ENCODE data around the gene PDE3A.

The PDE3A gene

DNA sequence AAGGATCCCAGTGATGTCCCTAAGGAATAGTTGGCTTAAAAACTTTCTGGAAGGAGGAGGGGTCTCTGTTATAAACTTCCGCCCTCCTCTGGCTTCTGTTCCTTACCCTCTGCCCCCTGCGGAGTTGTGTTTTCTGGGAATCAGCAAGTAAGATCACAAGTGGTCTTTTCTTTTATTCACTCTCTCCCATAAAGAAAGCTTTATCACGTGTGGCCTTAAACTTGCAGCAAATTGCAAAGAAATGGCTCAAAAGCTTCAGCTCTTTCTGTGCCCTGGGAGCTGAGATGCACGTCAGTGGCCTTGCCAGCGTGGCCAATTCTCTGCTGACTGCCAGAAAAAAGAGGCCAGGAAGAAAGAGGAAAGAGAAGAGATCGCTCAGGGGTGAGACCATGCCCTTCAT lies 326.9 kb downstream of the PDE3A start, which contains the start of gene SLCO1C1:
Gene SLCO1C1 (plus strand): TSS at position 101 of the 400 bp plus-strand sequence. CDS start 4,245 bp downstream, outside the sequence.
- Histone ChIP-seq H3K4ac (ENCODE audit: low read depth, low read length) (no peak within 1 kb of the TSS), H3K4me1 (ENCODE audit: control insufficient read depth in 1 of 2, insufficient read depth in 2 of 2, low read length in 2 of 2) (no peaks in the 10 kb centered on the region), H3K9me3 (ENCODE audit: insufficient read depth, low read depth, low read length) (no peaks in the 10 kb centered on the region), H2AFZ (ENCODE audit: insufficient read depth, low read length, poor library complexity) (no peak within 1 kb of the TSS), H2AK5ac (ENCODE audit: low read length) (no peak within 1 kb of the TSS), H3K14ac (ENCODE audit: low read length) (no peak within 1 kb of the TSS), H4K12ac (ENCODE audit: low read depth, low read length) (no peak within 1 kb of the TSS), H3K27ac (ENCODE audit: low read depth, low read length) (no peak within 1 kb of the TSS), H2BK120ac (ENCODE audit: insufficient read depth, low read length, poor library complexity) (no peak within 1 kb of the TSS), H3K27me3 (ENCODE audit: insufficient read depth, low read length) (no peaks in the 10 kb centered on the region), H3K79me2 (ENCODE audit: control insufficient read depth, insufficient read depth, low read length, poor library complexity) (no peaks in the 10 kb centered on the region), H3K23ac (ENCODE audit: low read length) (no peak within 1 kb of the TSS), H3K79me1 (ENCODE audit: low read length) (no peaks in the 10 kb centered on the region), H3K4me2 (ENCODE audit: low read length) (no peak within 1 kb of the TSS), H4K8ac (ENCODE audit: low read depth, low read length) (no peak within 1 kb of the TSS), H2BK12ac (ENCODE audit: low read length) (no peak within 1 kb of the TSS), H3K18ac (ENCODE audit: low read length) (no peak within 1 kb of the TSS), H3K4me3 (ENCODE audit: low read depth, low read length) (no peak within 1 kb of the TSS), H2BK5ac (ENCODE audit: low read depth, low read length, poor library complexity) (no peak within 1 kb of the TSS), H4K91ac (ENCODE audit: low read depth, low read length) (no peak within 1 kb of the TSS), H3K36me3 (ENCODE audit: control insufficient read depth in 1 of 2, insufficient read depth in 2 of 2, low read length in 2 of 2) (no peaks in the 10 kb centered on the region), H3K9ac (ENCODE audit: low read length) (no peak within 1 kb of the TSS)
- no peak for DNase-seq
- WGBS (ENCODE audit: extremely low coverage, insufficient coverage, insufficient read length): no CpG with 5 or more reads among the region's 6 CpGs

- H3K9me3 ChIP-seq (ENCODE audit: insufficient read depth, low read depth, low read length): no peaks in the 10 kb centered on the region
- no peak overlapping the region for H2AFZ ChIP-seq (ENCODE audit: insufficient read depth, low read length, poor library complexity)
- no peaks in the 10 kb centered on the region for H3K79me1 ChIP-seq (ENCODE audit: low read length)
- DNase-seq: no peak
- no peak overlapping the region for H4K8ac ChIP-seq (ENCODE audit: low read depth, low read length)
- H3K23ac ChIP-seq (ENCODE audit: low read length): no peak overlapping the region
- no peak overlapping the region for H3K14ac ChIP-seq (ENCODE audit: low read length)
- no peak overlapping the region for H3K4ac ChIP-seq (ENCODE audit: low read depth, low read length)
- H3K27me3 ChIP-seq (ENCODE audit: insufficient read depth, low read length): no peaks in the 10 kb centered on the region
- H3K4me1 ChIP-seq (ENCODE audit: control insufficient read depth in 1 of 2, insufficient read depth in 2 of 2, low read length in 2 of 2): no peaks in the 10 kb centered on the region
- no peak overlapping the region for H4K91ac ChIP-seq (ENCODE audit: low read depth, low read length)
- no peak overlapping the region for H3K18ac ChIP-seq (ENCODE audit: low read length)
- no peak overlapping the region for H3K9ac ChIP-seq (ENCODE audit: low read length)
- no peak overlapping the region for H4K12ac ChIP-seq (ENCODE audit: low read depth, low read length)
- H3K4me2 ChIP-seq (ENCODE audit: low read length): no peak overlapping the region
- H3K27ac ChIP-seq (ENCODE audit: low read depth, low read length): no peak overlapping the region
- no CpG with 5 or more reads among the region's 7 CpGs for WGBS (ENCODE audit: extremely low coverage, insufficient coverage, insufficient read length)
- no peak overlapping the region for H2BK12ac ChIP-seq (ENCODE audit: low read length)
- H3K36me3 ChIP-seq (ENCODE audit: control insufficient read depth in 1 of 2, insufficient read depth in 2 of 2, low read length in 2 of 2): no peaks in the 10 kb centered on the region
- H3K4me3 ChIP-seq (ENCODE audit: low read depth, low read length): no peak overlapping the region
- no peak overlapping the region for H2BK5ac ChIP-seq (ENCODE audit: low read depth, low read length, poor library complexity)
- H2BK120ac ChIP-seq (ENCODE audit: insufficient read depth, low read length, poor library complexity): no peak overlapping the region
- H2AK5ac ChIP-seq (ENCODE audit: low read length): no peak overlapping the region
- H3K79me2 ChIP-seq (ENCODE audit: control insufficient read depth, insufficient read depth, low read length, poor library complexity): no peaks in the 10 kb centered on the region
Measured at GRCh38 chr12:20696181-20696905, 328.0 kb downstream of the PDE3A start.

DNA sequence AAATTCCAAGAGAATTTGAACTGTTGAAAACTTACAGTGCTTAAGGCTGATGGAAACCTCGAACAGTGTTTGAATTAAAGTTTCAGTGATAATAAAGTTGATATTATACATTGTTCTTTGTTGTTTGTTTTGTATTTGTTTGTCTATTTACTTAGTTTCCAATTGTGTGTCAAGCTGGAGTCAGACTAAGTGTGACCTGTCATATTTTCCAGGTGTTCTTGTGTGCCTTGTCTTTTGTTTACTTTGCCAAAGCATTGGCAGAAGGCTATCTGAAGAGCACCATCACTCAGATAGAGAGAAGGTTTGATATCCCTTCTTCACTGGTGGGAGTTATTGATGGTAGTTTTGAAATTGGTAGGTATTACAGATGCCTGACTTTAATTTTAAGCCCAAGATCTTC lies 332.8 kb downstream of the PDE3A start:
- Histone ChIP-seq H3K27ac (ENCODE audit: low read depth, low read length) (no peak overlapping the region), H3K27me3 (ENCODE audit: insufficient read depth, low read length) (no peaks in the 10 kb centered on the region), H2AFZ (ENCODE audit: insufficient read depth, low read length, poor library complexity) (no peak overlapping the region), H4K12ac (ENCODE audit: low read depth, low read length) (no peak overlapping the region), H3K9ac (ENCODE audit: low read length) (no peak overlapping the region), H3K4me2 (ENCODE audit: low read length) (no peak overlapping the region), H3K79me2 (ENCODE audit: control insufficient read depth, insufficient read depth, low read length, poor library complexity) (no peaks in the 10 kb centered on the region), H2BK12ac (ENCODE audit: low read length) (no peak overlapping the region), H2AK5ac (ENCODE audit: low read length) (no peak overlapping the region), H3K4ac (ENCODE audit: low read depth, low read length) (no peak overlapping the region), H3K4me3 (ENCODE audit: low read depth, low read length) (no peak overlapping the region), H3K14ac (ENCODE audit: low read length) (no peak overlapping the region), H3K18ac (ENCODE audit: low read length) (no peak overlapping the region), H3K23ac (ENCODE audit: low read length) (no peak overlapping the region), H2BK120ac (ENCODE audit: insufficient read depth, low read length, poor library complexity) (no peak overlapping the region), H4K91ac (ENCODE audit: low read depth, low read length) (no peak overlapping the region), H3K36me3 (ENCODE audit: control insufficient read depth in 1 of 2, insufficient read depth in 2 of 2, low read length in 2 of 2) (no peaks in the 10 kb centered on the region), H3K79me1 (ENCODE audit: low read length) (no peaks in the 10 kb centered on the region), H4K8ac (ENCODE audit: low read depth, low read length) (no peak overlapping the region), H3K4me1 (ENCODE audit: control insufficient read depth in 1 of 2, insufficient read depth in 2 of 2, low read length in 2 of 2) (no peaks in the 10 kb centered on the region), H2BK5ac (ENCODE audit: low read depth, low read length, poor library complexity) (no peak overlapping the region), H3K9me3 (ENCODE audit: insufficient read depth, low read depth, low read length) (no peaks in the 10 kb centered on the region)
- WGBS (ENCODE audit: extremely low coverage, insufficient coverage, insufficient read length): no CpG with 5 or more reads among the region's 1 CpG
- DNase-seq: no peak

- H3K79me2 ChIP-seq (ENCODE audit: control insufficient read depth, insufficient read depth, low read length, poor library complexity): no peaks in the 10 kb centered on the region
- H3K27ac ChIP-seq (ENCODE audit: low read depth, low read length): no peak overlapping the region
- H2AK5ac ChIP-seq (ENCODE audit: low read length): no peak overlapping the region
- no peak overlapping the region for H4K12ac ChIP-seq (ENCODE audit: low read depth, low read length)
- H3K4me2 ChIP-seq (ENCODE audit: low read length): no peak overlapping the region
- H2BK120ac ChIP-seq (ENCODE audit: insufficient read depth, low read length, poor library complexity): no peak overlapping the region
- H4K8ac ChIP-seq (ENCODE audit: low read depth, low read length): no peak overlapping the region
- H3K27me3 ChIP-seq (ENCODE audit: insufficient read depth, low read length): no peaks in the 10 kb centered on the region
- no peak overlapping the region for H3K14ac ChIP-seq (ENCODE audit: low read length)
- H3K9ac ChIP-seq (ENCODE audit: low read length): no peak overlapping the region
- H3K9me3 ChIP-seq (ENCODE audit: insufficient read depth, low read depth, low read length): no peaks in the 10 kb centered on the region
- WGBS (ENCODE audit: extremely low coverage, insufficient coverage, insufficient read length): no CpG with 5 or more reads among the region's 6 CpGs
- H2BK5ac ChIP-seq (ENCODE audit: low read depth, low read length, poor library complexity): no peak overlapping the region
- H2BK12ac ChIP-seq (ENCODE audit: low read length): no peak overlapping the region
- no peak overlapping the region for H3K18ac ChIP-seq (ENCODE audit: low read length)
- no peaks in the 10 kb centered on the region for H3K79me1 ChIP-seq (ENCODE audit: low read length)
- H2AFZ ChIP-seq (ENCODE audit: insufficient read depth, low read length, poor library complexity): no peak overlapping the region
- H3K4ac ChIP-seq (ENCODE audit: low read depth, low read length): no peak overlapping the region
- DNase-seq: no peak
- no peak overlapping the region for H3K23ac ChIP-seq (ENCODE audit: low read length)
- no peaks in the 10 kb centered on the region for H3K36me3 ChIP-seq (ENCODE audit: control insufficient read depth in 1 of 2, insufficient read depth in 2 of 2, low read length in 2 of 2)
- no peak overlapping the region for H3K4me3 ChIP-seq (ENCODE audit: low read depth, low read length)
- H4K91ac ChIP-seq (ENCODE audit: low read depth, low read length): no peak overlapping the region
- no peaks in the 10 kb centered on the region for H3K4me1 ChIP-seq (ENCODE audit: control insufficient read depth in 1 of 2, insufficient read depth in 2 of 2, low read length in 2 of 2)
Measured at GRCh38 chr12:20704860-20705259, 336.5 kb downstream of the PDE3A start.

Data from trophoblast cell (in vitro differentiated cells and primary cell).